KOPT-K1 (cell line): ENCODE measurements around the gene TMC3.
"Not testable (repeated sequence)": the region's sequence is repeated elsewhere in the genome, so short reads cannot be mapped to it uniquely, and the experiment has no call there.

Experiments
- H3K27ac ChIP-seq: fragments of 200-600 bp; sonication (generic); 2 replicates; pipeline ENCODE4 v1.5.1; 2016; ENCODE audit warnings: antibody characterized with exemption, mild to moderate bottlenecking, low read depth, low read length; ENCODE audit not compliant: poor library complexity, severe bottlenecking
- H3K36me3 ChIP-seq: fragments of 200-600 bp; sonication (generic); 2 replicates; pipeline ENCODE4 v1.5.1; 2017; ENCODE audit warnings: antibody characterized with exemption, mild to moderate bottlenecking, low read length, moderate library complexity; ENCODE audit not compliant: insufficient read depth
- H3K9me3 ChIP-seq: fragments of 200-600 bp; sonication (generic); 2 replicates; pipeline ENCODE4 v1.5.1; 2017; ENCODE audit warnings: antibody characterized with exemption, low read length, mild to moderate bottlenecking; ENCODE audit not compliant: insufficient read depth, poor library complexity, severe bottlenecking

TMC3 gene

DNA sequence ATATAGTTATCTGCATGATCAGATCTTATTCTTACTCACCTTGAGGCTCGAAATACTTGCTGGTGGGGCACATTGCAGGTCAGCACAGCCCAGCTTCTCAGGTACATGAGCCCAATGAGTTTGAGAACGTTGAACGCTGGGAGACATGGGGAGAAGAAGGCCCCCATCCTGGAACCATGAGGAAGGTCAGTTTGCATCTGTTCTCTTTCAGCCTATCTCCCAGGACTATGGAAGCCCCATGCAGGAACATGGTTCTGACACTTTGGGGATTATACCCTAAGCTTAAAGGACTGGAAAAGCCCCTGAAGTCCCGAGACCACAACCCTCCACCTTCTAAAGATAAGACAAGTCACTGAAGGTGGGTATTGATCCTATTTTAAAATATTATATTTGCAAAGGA lies 32.7 kb downstream of the TMC3 start:
- H3K9me3 ChIP-seq: no peaks in the 10 kb centered on the region
- H3K27ac ChIP-seq: no peak overlapping the region
- no peaks in the 10 kb centered on the region for H3K36me3 ChIP-seq

DNA sequence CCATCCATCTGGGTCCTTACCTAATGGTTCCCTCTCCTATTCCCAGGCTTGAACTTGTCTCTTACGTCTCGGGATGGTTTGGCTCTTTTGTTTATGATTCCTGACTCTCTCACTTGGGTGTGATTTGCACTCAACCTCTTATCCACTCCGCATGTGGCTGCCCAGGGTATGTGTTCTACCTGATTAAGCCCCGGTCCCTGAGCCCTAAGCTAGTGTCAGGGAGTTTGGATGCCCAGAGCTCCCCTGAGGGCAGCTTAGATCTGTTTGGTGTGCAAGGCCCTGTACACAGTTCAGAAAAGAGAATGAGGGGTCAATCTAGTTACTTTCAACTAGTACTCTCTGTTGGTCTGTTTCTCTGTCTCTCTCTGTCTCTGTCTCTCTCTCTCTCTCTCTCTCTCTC lies 34.2 kb downstream of the TMC3 start:
- H3K27ac ChIP-seq: no peak overlapping the region
- no peaks in the 10 kb centered on the region for H3K36me3 ChIP-seq
- H3K9me3 ChIP-seq: no peaks in the 10 kb centered on the region

DNA sequence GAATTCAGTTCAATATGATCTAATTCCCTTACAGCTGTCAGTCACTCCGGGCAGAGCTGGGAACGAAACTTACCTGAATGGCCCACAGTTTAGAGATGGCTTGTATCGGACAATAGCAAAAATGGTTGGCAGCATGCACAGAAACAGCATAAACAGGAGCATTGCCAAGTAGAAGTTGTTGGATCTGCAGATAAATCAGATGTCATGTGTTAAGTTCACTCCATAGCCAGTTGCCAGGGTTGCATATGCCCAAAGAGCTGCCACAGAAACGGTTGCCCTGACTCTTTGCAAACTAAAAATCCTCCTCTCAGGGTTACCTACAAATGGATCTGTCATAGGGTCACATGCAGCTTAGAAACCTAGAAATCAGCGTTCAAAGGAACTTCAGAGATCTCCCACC lies 34.7 kb downstream of the TMC3 start:
- no peaks in the 10 kb centered on the region for H3K9me3 ChIP-seq
- H3K27ac ChIP-seq: no peak overlapping the region
- H3K36me3 ChIP-seq: no peaks in the 10 kb centered on the region

DNA sequence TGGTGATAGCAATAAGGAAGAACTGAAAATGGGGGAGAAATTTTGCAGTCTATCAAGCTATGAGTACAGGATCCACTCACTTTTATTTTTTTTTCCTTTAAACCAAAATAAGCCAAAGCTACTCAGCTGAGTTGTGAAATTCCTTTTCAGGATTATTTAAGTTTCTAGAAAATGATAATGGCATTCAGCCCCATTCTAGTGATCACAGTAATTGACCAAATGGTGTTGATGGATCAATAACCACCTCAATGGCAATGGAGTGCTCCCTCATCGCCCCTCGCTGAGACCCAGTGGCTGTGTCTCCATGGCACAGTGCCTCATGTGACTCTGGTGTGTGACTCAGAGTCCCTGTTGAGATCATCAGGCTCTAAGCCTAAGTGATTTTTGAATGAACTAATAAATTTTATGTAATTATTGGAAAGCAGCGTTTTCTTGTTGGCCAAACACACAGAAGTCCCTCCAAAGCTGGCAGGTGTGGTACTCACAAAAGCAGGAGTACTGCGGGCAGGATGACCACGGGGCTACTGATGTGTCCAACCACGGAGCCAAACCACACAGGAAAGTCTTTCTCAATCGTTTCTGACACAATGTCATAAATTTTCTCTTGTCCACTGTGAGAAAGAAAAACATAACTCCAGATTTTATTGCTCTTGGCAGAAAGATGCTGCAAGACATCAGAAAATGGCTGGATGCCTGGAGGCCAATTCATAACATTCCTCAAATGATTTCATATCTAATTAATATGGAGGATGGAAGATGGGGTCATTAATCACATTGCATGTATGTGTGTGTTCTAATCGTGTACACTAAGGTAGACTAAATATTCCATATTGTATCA lies 35.6 kb downstream of the TMC3 start:
- Histone ChIP-seq H3K9me3 (no peaks in the 10 kb centered on the region), H3K27ac (no peak overlapping the region), H3K36me3 (no peaks in the 10 kb centered on the region)

DNA sequence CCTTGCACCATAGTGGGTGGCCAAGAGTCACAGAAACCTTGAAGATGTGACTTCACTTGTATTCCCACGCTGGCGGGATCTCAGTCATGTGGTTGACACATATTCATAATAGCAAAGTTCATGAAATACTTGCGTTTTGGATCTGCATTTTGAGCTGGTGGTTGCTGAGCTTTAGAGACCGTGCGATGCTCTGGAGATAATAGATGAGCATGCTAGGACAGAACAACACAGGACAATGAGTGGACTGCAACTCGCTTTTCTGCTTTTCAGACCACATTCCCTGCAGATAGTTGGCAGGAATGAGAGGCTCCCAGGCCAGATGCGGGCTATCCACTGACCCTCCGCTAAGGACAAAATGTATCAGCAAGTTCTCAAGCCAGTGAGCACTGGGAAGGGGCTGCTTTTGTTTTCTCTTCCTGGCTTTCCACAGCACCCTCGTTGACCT lies 36.3 kb downstream of the TMC3 start:
- H3K36me3 ChIP-seq: no peaks in the 10 kb centered on the region
- no peaks in the 10 kb centered on the region for H3K9me3 ChIP-seq
- H3K27ac ChIP-seq: no peak overlapping the region

DNA sequence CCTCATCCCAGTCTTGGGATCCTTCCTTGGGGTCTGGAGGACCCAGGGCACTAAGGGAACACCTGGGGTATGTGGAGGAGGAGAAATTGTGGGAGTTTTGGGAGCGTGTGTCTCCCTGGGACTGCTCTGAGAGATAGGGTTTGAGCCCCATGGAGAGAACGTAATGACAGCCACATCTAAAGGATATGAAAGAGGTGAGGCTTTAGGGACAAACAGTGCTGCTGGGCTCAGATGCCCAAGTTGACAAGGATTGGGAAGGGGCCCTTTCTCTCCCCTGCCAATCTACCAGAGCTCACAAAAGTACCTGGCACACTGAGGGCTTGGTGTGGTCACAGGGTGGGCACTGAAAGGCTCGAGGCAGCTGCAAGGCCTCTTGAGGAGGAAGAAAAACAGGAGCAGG lies 36.8 kb downstream of the TMC3 start:
- no peaks in the 10 kb centered on the region for H3K9me3 ChIP-seq
- H3K27ac ChIP-seq: no peak overlapping the region

DNA sequence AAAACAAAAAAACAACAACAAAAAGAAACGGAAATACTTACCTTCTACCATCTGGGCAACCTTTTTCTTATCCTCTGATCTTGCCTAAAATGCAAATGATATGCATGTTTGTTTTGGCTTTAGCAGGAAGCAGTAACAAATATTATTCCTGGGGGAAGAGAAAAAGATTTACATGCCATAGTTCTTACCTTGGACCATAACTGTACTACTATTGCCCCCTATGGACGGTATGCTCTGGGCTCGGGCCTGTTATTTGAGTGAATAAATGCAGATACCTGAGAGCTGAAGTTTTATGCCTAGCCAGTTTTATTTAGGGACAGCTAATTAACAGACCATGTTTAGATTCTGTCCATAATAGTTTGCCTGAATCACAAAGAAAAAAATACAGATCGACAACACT lies 37.4 kb downstream of the TMC3 start:
- no peak overlapping the region for H3K27ac ChIP-seq
- no peaks in the 10 kb centered on the region for H3K9me3 ChIP-seq
- no peaks in the 10 kb centered on the region for H3K36me3 ChIP-seq

More for the DNA sequence above, 36.8 kb downstream of the TMC3 start:
- H3K36me3 ChIP-seq: no peaks in the 10 kb centered on the region

DNA sequence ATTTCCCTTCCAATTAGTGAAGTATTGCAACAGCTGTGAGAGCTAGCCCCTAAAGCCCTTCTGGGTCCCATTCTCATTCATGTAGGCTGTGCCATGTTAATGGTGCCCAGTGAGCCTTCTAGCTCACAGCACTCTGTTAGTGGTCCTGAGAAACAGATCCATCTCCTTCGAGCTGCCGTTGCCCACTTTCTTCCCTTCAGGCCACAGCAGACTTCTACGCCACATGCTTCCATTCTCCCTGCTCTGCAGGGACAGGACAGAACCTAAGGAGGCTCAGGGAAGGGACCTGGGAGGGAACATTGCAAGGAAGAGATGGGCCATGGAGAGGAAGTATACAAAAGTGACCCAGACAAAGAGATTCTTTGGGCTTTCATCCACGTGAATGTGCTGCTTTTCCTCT lies 38.4 kb downstream of the TMC3 start:
- no peaks in the 10 kb centered on the region for H3K36me3 ChIP-seq
- no peaks in the 10 kb centered on the region for H3K9me3 ChIP-seq
- H3K27ac ChIP-seq: no peak overlapping the region

DNA sequence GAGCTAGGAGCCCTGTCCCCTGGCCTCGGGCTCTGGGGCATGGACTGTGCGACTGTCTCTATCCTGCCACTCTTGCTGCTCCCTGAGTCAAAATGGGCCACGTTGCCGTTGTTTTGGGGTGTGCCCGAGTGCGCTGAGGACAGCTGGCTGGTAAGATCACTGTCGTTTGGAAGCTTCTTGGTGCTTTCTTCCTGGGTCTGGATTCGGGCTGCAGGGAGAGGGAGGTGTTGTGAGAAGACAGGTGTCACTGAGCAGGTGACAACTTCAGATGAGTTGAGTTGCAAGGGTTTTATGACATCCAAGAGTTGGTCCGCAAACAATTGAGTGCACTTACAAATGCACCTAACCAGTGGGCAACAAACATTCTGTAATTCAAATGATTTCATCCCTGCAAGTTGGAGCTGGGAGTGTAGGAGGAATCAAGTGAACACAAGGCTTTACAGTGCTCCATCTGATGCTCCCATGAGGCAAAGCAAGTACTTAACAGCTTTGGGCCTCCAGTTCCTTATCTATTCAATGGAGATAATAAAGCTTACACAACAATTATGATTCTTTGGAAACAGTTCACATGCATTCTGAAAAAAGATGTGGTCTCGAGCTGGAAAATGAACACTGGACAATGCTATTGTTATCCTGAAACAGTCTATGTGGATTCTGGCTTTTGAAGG lies 39.1 kb downstream of the TMC3 start:
- no peaks in the 10 kb centered on the region for H3K9me3 ChIP-seq
- no peaks in the 10 kb centered on the region for H3K36me3 ChIP-seq
- no peak overlapping the region for H3K27ac ChIP-seq

DNA sequence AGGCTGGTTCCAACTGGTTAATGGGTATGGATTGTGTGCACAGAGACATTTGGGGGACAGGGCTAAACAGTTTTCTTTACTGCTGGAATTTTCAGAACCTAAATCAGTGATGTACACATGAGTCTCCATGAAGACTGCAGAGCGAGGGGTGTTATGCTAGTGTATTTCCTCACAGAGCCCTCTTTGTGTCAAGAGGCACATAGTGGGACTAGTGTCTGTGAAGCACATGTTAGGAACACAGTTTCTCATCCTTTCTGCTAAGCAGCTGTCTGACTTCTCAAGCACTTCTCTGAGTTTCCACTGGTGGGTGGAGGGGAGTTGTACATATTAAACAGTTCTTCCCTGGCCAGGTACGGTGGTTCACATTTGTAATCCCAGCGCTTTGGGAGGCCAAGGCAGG lies 40.6 kb downstream of the TMC3 start:
- no peak overlapping the region for H3K27ac ChIP-seq
- H3K9me3 ChIP-seq: no peaks in the 10 kb centered on the region
- no peaks in the 10 kb centered on the region for H3K36me3 ChIP-seq

DNA sequence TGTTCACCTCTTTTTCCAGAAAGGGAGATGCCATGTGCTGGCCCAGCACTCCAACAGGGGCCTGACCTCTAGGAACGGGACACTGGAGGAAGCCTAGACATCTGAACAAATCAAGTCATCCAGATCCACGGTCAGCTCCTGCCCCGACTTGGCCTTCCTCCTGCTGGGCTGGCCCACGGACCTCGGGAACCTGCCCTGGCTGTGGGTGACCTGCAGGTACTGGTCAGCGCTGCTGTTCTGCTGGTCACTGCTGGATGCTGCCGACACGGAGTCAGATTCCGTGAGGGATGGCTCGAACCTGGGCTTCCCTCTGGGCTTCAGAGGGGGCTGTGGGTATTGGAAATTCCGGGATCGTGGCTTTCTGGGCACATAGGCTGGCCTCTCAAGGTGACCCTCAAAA lies 41.7 kb downstream of the TMC3 start:
- H3K27ac ChIP-seq: no peak overlapping the region
- H3K9me3 ChIP-seq: no peaks in the 10 kb centered on the region
- H3K36me3 ChIP-seq: no peaks in the 10 kb centered on the region

DNA sequence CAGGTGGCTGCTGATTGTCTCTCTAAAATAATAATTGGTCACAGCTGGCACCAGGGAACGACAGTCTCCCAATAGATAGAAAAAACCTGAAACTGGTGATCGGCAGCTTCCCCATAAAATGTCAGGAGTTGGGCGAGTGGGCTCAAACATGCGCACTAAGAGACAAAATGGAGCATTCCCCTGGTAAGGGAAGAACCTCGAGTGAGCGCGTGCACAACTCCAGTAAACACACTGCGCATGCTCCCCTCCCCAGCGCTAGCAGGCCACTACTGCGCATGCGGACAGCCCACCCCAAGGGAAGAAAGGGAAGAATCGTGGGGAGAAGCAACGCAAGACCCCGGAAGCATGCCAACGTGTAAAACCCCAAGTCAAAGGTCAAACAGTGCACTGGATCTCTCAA lies 42.4 kb downstream of the TMC3 start:
- H3K9me3 ChIP-seq: no peaks in the 10 kb centered on the region
- H3K36me3 ChIP-seq: no peaks in the 10 kb centered on the region
- no peak overlapping the region for H3K27ac ChIP-seq

DNA sequence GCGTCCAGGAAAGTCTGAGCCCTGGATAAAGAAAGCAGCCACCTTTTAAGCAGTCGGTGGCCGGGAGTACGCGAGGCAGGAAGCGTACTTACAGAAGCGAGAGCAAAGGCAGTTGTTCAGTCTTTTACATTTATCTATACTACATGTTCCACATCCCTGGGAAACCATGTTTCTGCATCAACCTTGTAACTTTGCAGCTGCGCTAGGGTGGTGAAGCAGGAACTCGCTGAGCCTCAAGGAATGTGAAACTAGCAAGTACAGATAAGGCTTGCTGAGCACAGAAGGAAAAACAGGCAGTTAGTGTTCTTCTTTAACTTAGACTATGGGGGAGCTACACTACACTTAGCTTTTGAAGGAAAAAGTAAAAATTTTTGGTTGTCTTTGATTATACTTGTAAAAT lies 42.9 kb downstream of the TMC3 start:
- not testable (repeated sequence) for H3K27ac ChIP-seq, H3K36me3 ChIP-seq, H3K9me3 ChIP-seq

DNA sequence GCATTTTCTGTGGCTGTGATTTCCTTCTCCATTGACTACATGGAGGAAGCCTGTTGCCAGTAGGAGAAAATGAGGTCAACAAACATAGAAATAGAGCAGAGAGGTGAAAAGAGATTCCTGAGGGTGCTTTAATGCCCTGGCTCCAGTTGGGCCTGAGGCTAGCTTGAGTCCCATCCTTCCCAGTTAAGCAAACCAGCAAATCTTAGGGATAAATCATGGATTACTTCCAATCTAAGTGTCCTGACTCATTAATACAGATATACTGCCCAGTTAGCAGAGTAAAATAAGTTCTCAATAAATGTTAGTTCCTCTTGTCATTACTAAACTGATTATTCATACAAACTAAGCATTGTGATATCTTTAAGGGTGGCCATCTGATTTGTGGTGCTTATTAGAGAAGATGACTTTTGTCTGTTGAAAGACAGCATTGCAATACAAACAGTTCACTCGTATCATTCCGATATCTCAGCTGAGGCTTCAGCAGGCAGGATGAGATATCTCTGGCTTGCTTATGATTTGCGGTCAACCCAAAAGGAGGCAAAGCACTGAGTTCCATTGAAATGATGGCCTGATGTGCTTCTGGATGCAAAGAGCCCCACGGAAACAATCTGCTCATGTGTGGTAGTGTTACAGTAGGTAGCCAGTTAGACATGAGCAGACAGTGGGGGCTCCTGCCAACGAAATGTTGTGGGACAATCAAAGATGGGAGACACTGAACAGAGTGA lies 43.5 kb downstream of the TMC3 start:
- H3K36me3 ChIP-seq: no peaks in the 10 kb centered on the region
- H3K27ac ChIP-seq: no peak overlapping the region
- H3K9me3 ChIP-seq: no peaks in the 10 kb centered on the region

DNA sequence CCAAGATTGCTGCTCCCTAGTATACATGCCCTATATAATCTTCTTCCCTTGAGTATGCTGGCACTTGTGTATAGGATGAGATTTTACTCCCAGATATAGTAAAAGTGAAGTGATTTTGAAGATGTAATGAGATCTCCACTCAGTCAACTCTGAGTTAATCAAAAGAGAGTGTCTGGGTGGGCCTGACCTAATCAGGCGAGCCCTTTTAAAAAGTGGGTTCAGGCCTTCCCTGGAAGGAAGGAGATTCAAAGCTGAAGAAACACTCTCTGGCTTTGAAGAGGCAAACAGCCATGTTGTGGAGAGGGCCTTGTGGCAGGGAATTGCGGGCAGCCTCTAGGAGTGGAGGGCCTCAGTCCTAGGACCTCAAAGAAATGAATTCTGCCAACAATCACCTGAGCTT lies 44.6 kb downstream of the TMC3 start:
- Histone ChIP-seq H3K36me3 (no peaks in the 10 kb centered on the region), H3K27ac (no peak overlapping the region), H3K9me3 (no peaks in the 10 kb centered on the region)
